GF-D8 (cell line): ENCODE data around the gene CLNK.

Experiments used
- DNase-seq: peaks from one replicate; lab custom pipeline; 2025; lab: John Stamatoyannopoulos, UW

CLNK gene

GRCh38 chr4:10608501-10609219, 75.9 kb downstream of the CLNK start:
- no peak for DNase-seq

- DNase-seq = no peak
Measured at GRCh38 chr4:10607206-10607605, 77.4 kb downstream of the CLNK start.

GRCh38 chr4:10606483-10607155, 77.9 kb downstream of the CLNK start:
- no peak for DNase-seq

- no peak for DNase-seq
Measured at GRCh38 chr4:10605746-10606482, 78.7 kb downstream of the CLNK start.

GRCh38 chr4:10605031-10605430, 79.5 kb downstream of the CLNK start:
- no peak for DNase-seq

GRCh38 chr4:10599574-10599973, 85.0 kb downstream of the CLNK start:
- DNase-seq = no peak

GRCh38 chr4:10598829-10599228, 85.7 kb downstream of the CLNK start:
- DNase-seq = no peak

- no peak for DNase-seq
Measured at GRCh38 chr4:10596586-10597290, 87.8 kb downstream of the CLNK start.

- DNase-seq = no peak
Measured at GRCh38 chr4:10593130-10593529, 91.4 kb downstream of the CLNK start.

- DNase-seq = no peak
Measured at GRCh38 chr4:10590896-10591295, 93.7 kb downstream of the CLNK start.

GRCh38 chr4:10589799-10590198, 94.8 kb downstream of the CLNK start:
- DNase-seq = no peak

GRCh38 chr4:10589321-10589720, 95.2 kb downstream of the CLNK start:
- no peak for DNase-seq

GRCh38 chr4:10587697-10588096, 96.9 kb downstream of the CLNK start:
- DNase-seq = no peak

- DNase-seq = no peak
Measured at GRCh38 chr4:10587296-10587695, 97.3 kb downstream of the CLNK start.

GRCh38 chr4:10584042-10584441, 100.5 kb downstream of the CLNK start:
- DNase-seq = no peak

GRCh38 chr4:10582951-10583350, 101.6 kb downstream of the CLNK start:
- DNase-seq = no peak

GRCh38 chr4:10582059-10582686, 102.4 kb downstream of the CLNK start:
- no peak for DNase-seq

GRCh38 chr4:10581022-10581421, 103.5 kb downstream of the CLNK start:
- DNase-seq = no peak

GRCh38 chr4:10579648-10580047, 104.9 kb downstream of the CLNK start:
- no peak for DNase-seq

GRCh38 chr4:10577508-10578426, 106.8 kb downstream of the CLNK start:
- no peak for DNase-seq

- DNase-seq = no peak
Measured at GRCh38 chr4:10577018-10577417, 107.5 kb downstream of the CLNK start.
